HG02642 (cell line): ENCODE results near the gene IFT22.
A peak's percentile ranks its signal among the peaks of the same experiment; 100 is the strongest.
"Not testable (repeated sequence)": the region's sequence is repeated elsewhere in the genome, so short reads cannot be mapped to it uniquely, and the experiment has no call there.

Experiments
- ATAC-seq: cut with Tn5 transposase; IDR thresholded peaks from one replicate; pipeline ENCODE4 v1.9.1; 2021; ENCODE audit warnings: mild to moderate bottlenecking; ENCODE audit not compliant: unreplicated experiment, poor library complexity

The IFT22 gene

GRCh38 chr7:101321491-101322401, at the start of gene IFT22:
TSS of gene IFT22 (minus strand) at chr7:101321812. CDS start at chr7:101321709, 103 bp downstream.
- ATAC-seq = peak; percentile 98

DNA sequence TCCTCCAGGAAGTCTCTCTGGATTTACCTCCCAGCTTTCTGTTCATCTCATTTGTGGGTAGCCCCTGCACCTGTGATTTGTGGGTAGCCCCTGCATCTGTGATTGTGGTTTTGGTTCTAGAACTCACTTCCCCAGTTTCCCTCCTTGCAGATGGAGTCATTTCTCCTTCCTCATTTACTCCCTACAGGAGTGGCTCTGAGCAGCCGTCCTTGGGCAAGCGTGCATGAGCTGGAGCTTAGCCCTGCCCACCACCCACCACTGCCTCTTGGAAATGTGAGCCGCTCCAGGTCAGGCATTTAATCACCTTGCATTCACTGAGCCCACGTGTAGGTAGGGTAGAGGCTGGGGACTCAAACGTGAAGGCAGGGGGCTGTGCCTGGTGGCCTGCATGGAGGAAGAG, 49.2 kb upstream of the IFT22 start:
- ATAC-seq = no peak

DNA sequence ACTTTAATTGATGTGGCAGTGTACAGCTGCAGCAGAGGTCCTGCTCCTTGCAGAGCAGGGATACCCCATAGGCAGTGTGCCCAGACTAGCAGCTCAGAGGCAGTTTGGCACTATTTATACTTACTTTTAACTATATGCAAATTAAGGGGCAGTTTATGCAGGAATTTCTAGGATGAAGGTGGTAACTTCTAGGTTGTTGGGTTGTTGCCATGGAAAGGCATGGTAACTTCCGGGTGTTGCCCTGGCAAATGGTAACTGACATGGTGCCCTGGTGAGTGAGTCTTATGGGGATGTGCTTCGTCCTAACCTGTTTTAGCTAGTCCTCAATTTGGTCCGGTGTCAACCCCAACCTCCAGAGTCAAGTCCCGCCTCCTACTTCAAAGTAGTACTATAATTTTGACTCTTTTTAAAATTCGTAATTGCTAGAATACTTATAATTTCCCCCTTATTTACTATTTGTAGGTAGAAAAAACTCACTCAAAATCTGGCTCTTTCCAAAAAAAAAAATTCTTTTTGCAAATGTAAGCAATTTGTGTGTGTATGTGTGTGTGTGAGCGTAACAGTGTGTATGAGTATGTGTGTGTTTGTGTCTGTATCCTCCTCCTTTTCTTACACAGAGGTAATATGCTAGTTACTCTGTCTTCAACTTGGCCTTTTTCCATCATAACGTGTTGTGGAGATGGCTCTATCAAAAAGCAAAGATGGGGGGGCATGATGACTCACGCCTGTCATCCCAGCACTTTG, 47.0 kb upstream of the IFT22 start:
- no peak for ATAC-seq

GRCh38 chr7:101367676-101368075, 46.1 kb upstream of the IFT22 start:
- ATAC-seq = no peak

DNA sequence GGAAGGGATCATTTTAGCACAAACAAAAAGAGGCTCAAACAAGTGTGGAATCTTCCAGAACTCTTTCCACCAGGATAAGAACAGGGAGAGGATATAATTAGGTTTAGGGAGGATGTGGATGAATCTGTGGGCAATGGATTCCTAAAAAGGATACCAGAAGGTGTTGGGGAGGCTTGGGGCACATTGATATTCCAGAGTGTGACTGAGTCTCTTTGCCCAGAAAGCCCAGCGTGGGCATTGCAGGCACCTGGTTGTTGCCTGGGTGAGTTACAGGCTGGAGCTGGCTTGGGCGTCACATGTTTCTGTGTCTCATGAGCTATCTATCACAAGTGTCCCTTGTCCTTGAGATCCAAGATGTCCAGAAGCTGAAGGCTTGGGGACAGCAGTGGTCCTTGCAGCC, 44.3 kb upstream of the IFT22 start:
- ATAC-seq = no peak

GRCh38 chr7:101363734-101364374, 42.2 kb upstream of the IFT22 start:
- peak; percentile 76 for ATAC-seq

DNA sequence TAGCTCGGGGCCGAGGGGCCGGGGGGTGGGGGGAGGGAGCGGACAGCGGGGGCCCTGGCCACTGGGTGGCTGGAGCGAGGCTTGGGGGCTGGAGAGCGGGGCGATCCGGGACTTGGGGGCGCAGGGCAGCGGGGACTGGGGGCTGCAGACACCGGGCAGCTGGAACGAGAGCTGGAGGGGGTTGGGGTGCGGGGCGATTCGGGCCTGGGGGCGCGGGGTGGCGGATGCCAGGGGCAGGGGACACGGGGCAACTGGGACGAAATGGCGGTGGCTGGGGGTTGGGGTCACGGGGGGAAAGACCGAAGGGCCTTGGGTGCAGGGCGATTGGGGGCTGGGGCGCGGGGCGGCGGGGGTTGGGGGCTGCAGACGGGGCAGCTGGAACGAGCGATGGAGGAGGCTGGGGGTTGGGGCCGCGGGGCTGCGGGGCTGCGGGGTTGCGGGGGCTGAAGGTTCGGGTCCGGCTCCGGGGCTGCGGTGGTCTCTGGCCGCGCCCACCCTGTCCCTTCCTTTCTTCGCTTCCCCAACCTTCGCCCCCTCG, 41.7 kb upstream of the IFT22 start:
- ATAC-seq = no peak

GRCh38 chr7:101362334-101363195, 41.0 kb upstream of the IFT22 start, which contains the start of gene COL26A1:
TSS of gene COL26A1 (plus strand) at chr7:101362875. CDS start at chr7:101363033, 158 bp downstream.
- no peak for ATAC-seq

DNA sequence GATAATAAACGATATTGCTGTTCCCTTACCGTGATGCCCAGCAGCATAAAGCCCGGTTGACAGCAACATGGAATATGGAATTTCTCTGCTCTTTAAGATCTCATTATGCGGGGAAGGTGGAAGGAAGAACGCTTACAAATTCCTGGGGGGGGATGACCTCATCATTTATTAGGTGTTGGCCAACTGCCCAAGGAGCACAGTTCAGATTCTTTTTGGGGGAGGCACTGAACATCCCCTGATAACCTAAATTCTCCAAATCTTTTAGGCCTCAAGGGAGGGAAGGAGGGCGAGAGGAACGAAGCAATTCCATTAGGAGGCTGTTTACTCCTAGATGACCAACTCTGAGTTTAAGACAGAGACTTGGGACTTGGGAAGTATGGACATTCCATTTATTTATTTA, 35.8 kb upstream of the IFT22 start:
- ATAC-seq = no peak

GRCh38 chr7:101352920-101353308, 31.3 kb upstream of the IFT22 start:
- no peak for ATAC-seq

DNA sequence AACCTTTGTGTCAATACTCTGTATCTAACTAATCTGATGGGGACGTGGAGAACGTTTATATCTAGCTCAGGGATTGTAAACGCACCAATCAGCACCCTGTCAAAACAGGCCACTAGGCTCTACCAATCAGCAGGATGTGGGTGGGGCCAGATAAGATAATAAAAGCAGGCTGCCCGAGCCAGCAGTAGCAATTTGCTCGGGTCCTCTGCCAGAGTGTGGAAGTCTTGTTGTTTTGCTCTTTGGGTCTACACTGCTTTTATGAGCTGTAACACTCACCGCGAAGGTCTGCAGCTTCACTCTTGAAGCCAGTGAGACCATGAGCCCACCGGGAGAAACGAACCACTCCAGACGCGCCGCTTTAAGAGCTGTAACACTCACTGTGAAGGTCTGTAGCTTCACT, 27.7 kb upstream of the IFT22 start:
- ATAC-seq = not testable (repeated sequence)

DNA sequence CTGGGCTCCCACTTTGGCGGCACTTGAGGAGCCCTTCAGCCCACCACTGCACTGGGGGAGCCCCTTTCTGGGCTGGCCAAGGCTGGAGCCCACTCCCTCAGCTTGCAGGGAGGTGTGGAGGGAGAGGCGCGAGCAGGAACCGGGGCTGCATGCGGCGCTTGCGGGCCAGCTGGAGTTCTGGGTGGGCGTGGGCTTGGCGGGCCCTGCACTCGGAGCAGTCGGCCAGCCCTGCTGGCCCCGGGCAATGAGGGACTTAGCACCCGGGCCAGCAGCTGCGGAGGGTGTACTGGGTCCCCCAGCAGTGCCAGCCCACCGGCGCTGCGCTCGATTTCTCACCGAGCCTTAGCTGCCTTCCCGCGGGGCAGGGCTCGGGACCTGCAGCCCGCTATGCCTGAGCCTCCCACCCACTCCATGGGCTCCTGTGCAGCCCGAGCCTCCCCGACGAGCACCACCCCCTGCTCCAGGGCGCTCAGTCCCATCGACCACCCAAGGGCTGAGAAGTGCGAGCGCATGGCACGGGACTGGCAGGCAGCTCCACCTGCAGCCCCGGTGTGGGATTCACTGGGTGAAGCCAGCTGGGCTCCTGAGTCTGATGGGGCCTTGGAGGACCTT, 26.9 kb upstream of the IFT22 start:
- not testable (repeated sequence) for ATAC-seq

DNA sequence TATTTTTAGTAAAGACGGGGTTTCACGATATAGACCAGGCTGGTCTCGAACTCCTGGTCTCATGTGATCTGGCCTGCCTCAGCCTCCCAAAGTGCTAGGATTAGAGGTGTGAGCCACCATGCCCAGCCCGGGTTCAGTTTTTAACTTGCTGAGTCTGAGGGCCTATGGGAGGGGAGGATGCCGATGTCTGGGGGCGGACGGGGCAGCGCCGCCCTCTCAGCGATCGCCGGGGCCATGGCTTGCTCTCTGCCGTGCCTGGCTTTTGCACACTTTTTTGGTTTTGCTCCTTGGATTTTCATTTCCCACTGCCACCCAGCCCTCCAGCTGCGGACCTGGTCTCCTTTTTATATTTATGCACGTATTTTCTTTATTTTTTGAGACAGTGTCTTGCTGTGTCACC, 25.9 kb upstream of the IFT22 start:
- no peak for ATAC-seq

DNA sequence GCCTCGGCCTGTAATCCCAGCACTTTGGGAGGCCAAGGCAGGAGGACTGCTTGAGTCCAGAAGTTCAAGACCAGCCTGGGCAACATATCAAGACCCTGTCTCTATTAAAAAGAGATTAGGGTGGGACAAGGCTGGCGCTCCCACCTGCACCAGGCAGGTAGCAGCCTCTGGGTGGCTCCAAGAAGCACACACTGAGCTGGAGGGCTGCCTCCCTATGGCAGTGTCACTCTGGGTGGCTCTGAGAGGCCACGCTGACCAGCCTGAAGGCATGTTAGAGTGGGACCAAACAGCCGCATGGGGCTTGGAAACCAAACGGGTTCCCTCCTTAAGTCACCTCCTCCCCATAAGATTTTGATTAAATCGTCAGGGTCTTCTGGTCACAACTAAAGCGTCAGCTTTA, 21.3 kb upstream of the IFT22 start:
- no peak for ATAC-seq

DNA sequence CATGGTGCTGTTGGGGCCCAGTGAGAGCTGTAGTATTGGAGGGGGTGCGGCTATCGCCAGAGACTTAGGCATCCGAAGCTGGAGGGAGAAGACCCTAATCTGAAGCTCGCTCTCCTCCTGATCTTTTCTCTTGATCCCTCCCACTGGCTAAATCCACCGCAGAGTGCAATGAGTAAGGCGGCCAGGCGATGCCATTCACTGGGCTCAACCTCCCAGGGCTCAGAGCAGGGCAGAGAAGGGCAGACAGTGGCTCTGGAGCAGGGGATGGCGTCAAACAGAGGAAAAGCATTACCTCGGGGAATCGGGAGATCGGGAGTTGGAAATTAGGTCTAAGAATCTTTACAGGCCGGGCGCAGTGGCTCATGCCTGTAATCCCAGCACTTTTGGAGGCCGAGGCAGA, 18.8 kb upstream of the IFT22 start:
- no peak for ATAC-seq

- ATAC-seq = no peak
Measured at GRCh38 chr7:101333912-101334311, 12.3 kb upstream of the IFT22 start.

GRCh38 chr7:101332026-101332425, 10.4 kb upstream of the IFT22 start:
- ATAC-seq = no peak

DNA sequence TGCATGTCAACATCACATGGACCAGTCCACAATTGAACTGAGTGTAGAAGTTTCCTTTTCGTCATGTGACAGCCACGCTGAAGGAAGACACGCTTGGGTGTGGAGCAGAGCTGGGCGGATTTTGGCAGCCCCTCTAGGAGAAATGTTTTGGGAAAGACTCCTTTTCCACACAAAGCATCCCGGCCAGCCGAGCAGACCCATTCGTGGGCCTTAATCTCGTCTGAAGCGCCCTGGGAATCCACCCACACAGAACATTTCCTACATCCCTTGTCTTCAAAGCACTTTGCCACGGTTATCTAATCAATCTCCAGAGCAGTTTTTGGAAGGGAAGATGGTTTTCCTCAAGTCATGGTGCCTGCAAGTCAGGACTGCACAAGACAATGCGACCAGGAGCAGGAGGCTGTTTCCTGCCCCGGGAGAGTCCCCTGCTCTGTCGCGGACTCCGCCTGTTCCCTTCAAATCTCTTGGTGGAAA, 8.4 kb upstream of the IFT22 start:
- no peak for ATAC-seq

- ATAC-seq = no peak
Measured at GRCh38 chr7:101328159-101328558, 6.5 kb upstream of the IFT22 start.
